Nephron (organoid): ENCODE results near the gene PRR29.

ENCODE experiments used
- H3K27ac Mint-ChIP-seq, 3 experiments: 2 replicates each; pipeline ENCODE4 v1.8.0; 2020; ENCODE audit warnings: mixed read lengths in 3 of 3, mild to moderate bottlenecking in 2 of 3, moderate library complexity in 1 of 3
- H3K27me3 Mint-ChIP-seq: 2 replicates; pipeline ENCODE4 v1.8.0; 2021; ENCODE audit warnings: low read depth, mild to moderate bottlenecking, moderate library complexity, mixed read lengths
- H3K36me3 Mint-ChIP-seq: 2 replicates; pipeline ENCODE4 v1.8.0; 2020; ENCODE audit warnings: low read depth, mixed read lengths
- H3K4me1 Mint-ChIP-seq: 2 replicates; pipeline ENCODE4 v1.8.0; 2020; ENCODE audit warnings: mixed read lengths
- H3K4me3 Mint-ChIP-seq, 3 experiments: 2 replicates each; pipeline ENCODE4 v1.8.0; 2020; ENCODE audit warnings: mild to moderate bottlenecking in 3 of 3, mixed read lengths in 3 of 3, moderate library complexity in 2 of 3
- H3K9me3 Mint-ChIP-seq: 2 replicates; pipeline ENCODE4 v1.8.0; 2020; ENCODE audit warnings: mixed read lengths
- CTCF ChIP-seq, 3 experiments: fragments of 200-600 bp; sonication (generic); IDR thresholded peaks; one replicate each; pipeline ENCODE4 v1.5.0; 2021; ENCODE audit warnings: antibody characterized with exemption in 3 of 3; ENCODE audit not compliant: unreplicated experiment in 3 of 3

PRR29 gene

GRCh38 chr17:64045176-64045575 is 47.0 kb downstream of the PRR29 start:
- H3K4me3 Mint-ChIP-seq, result no peak overlapping the region
- H3K9me3 Mint-ChIP-seq, result no peaks in the 10 kb centered on the region
- peaks cover 40% of the 10 kb centered on the region for H3K36me3 Mint-ChIP-seq
- TF ChIP-seq CTCF (IDR thresholded peaks at IDR 0.05; ENCODE audit: unreplicated experiment in 3 of 3), result no peak
- peaks cover 4% of the 10 kb centered on the region for H3K27me3 Mint-ChIP-seq
- H3K4me1 Mint-ChIP-seq, result peaks cover 12% of the 10 kb centered on the region
- H3K27ac Mint-ChIP-seq, result no peak overlapping the region

GRCh38 chr17:64048805-64049204 is 50.7 kb downstream of the PRR29 start:
- peaks cover 45% of the 10 kb centered on the region for H3K36me3 Mint-ChIP-seq
- H3K4me3 Mint-ChIP-seq, result no peak overlapping the region
- H3K27me3 Mint-ChIP-seq, result no peaks in the 10 kb centered on the region
- H3K9me3 Mint-ChIP-seq, result no peaks in the 10 kb centered on the region
- no peak for TF ChIP-seq CTCF (IDR thresholded peaks at IDR 0.05; ENCODE audit: unreplicated experiment in 3 of 3)
- H3K27ac Mint-ChIP-seq, result no peak overlapping the region
- no peaks in the 10 kb centered on the region for H3K4me1 Mint-ChIP-seq

GRCh38 chr17:64051153-64051552 is 53.0 kb downstream of the PRR29 start:
- no peak overlapping the region for H3K27ac Mint-ChIP-seq

GRCh38 chr17:64053101-64053500 is 55.0 kb downstream of the PRR29 start:
- H3K4me1 Mint-ChIP-seq, result peaks cover 5% of the 10 kb centered on the region
- H3K36me3 Mint-ChIP-seq, result peaks cover 45% of the 10 kb centered on the region
- H3K27me3 Mint-ChIP-seq, result no peaks in the 10 kb centered on the region
- no peaks in the 10 kb centered on the region for H3K9me3 Mint-ChIP-seq
- H3K27ac Mint-ChIP-seq, result no peak overlapping the region
- H3K4me3 Mint-ChIP-seq, result no peak overlapping the region
- TF ChIP-seq CTCF (IDR thresholded peaks at IDR 0.05; ENCODE audit: unreplicated experiment in 3 of 3), result no peak

More at GRCh38 chr17:64051153-64051552, 53.0 kb downstream of the PRR29 start:
- no peaks in the 10 kb centered on the region for H3K27me3 Mint-ChIP-seq
- H3K4me3 Mint-ChIP-seq, result no peak overlapping the region
- no peak for TF ChIP-seq CTCF (IDR thresholded peaks at IDR 0.05; ENCODE audit: unreplicated experiment in 3 of 3)
- peaks cover 5% of the 10 kb centered on the region for H3K4me1 Mint-ChIP-seq
- no peaks in the 10 kb centered on the region for H3K9me3 Mint-ChIP-seq
- H3K36me3 Mint-ChIP-seq, result peaks cover 40% of the 10 kb centered on the region
